Measurements from ENCODE around the gene FARS2.

DNA sequence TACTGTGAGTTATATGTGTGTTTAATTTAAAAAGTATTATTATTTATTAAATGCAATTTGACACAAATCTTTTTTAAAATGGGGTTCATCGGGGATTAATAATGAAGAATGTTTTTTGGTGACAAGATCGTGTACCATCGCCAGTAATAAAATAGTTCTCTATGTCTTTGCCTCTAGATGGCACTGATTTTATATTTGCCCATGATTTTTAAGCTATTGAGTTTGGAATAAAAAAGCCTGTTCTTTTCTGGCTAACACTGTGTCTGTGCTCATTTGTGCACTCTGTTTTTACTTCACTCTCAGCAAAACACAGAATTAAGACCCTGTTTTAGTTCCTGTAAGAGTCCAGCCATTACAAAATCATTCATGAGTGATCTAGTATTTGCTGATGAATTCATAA lies 127.0 kb downstream of the FARS2 start:
- TF ChIP-seq POLR2AphosphoS5 (IDR thresholded peaks at IDR 0.05; ENCODE audit: low read depth, low read length), result no peak
- TF ChIP-seq POLR2A (IDR thresholded peaks at IDR 0.05; ENCODE audit: low read depth, low read length), result no peak
- no peak for TF ChIP-seq TAF1 (IDR thresholded peaks at IDR 0.05; ENCODE audit: borderline replicate concordance, low read depth, low read length)
